GM12891 (cell line): ENCODE results near the gene ANKRD18B.

Experiments used
- PAX5 ChIP-seq: IDR thresholded peaks from 2 replicates; pipeline ENCODE4 v1.6.1; 2011; ENCODE audit warnings: low read length, moderate library complexity, mild to moderate bottlenecking; ENCODE audit not compliant: insufficient read depth, severe bottlenecking
- POLR2A ChIP-seq: IDR thresholded peaks from 2 replicates; pipeline ENCODE4 v1.6.1; 2011; ENCODE audit warnings: low read depth, low read length, control low read depth
- POLR2AphosphoS5 ChIP-seq: IDR thresholded peaks from 2 replicates; pipeline ENCODE4 v1.6.1; 2011; ENCODE audit warnings: low read depth, low read length, control low read depth
- POU2F2 ChIP-seq: IDR thresholded peaks from 2 replicates; pipeline ENCODE4 v1.6.1; 2011; ENCODE audit warnings: low read depth, mild to moderate bottlenecking, control low read depth, low read length, moderate library complexity
- SPI1 ChIP-seq: IDR thresholded peaks from 2 replicates; pipeline ENCODE4 v1.6.1; 2011; ENCODE audit warnings: low read depth, low read length, control low read depth
- TAF1 ChIP-seq: IDR thresholded peaks from 2 replicates; pipeline ENCODE4 v1.6.1; 2011; ENCODE audit warnings: low read depth, low read length, control low read depth

DNA sequence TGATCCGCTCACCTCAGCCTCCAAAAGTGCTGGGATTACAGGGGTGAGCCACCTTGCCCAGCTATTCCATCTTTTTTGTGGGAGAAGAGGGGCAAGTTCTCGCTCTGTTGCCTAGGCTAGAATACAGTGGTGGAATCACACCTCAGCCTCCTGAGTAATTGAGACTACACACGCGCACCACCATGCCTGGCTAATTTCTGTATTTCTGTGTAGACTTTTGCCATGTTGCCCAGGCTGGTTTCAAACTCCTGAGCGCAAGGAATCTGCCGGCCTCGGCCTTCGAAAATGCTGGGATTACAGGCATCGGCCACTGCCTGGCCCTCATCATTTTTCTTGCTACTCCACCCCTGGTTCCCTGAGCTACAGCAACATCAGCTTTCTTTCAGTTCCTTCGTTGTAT is 47.5 kb upstream of the ANKRD18B start:
- TF ChIP-seq POLR2A (no peak), TAF1 (no peak), POLR2AphosphoS5 (no peak), PAX5 (no peak), SPI1 (no peak), POU2F2 (no peak)
